HUES6 (cell line): ENCODE measurements around the gene DTNB.

Source experiments
- H3K27ac ChIP-seq: 2 replicates; pipeline ENCODE4 v1.7.0; 2013; ENCODE audit warnings: low read depth, mild to moderate bottlenecking, low read length, inconsistent platforms
- H3K27me3 ChIP-seq: 2 replicates; pipeline ENCODE4 v1.6.1; 2013; ENCODE audit warnings: low read length; ENCODE audit not compliant: control insufficient read depth, insufficient read depth
- H3K36me3 ChIP-seq: 2 replicates; pipeline ENCODE4 v1.6.1; 2013; ENCODE audit warnings: low read length; ENCODE audit not compliant: control insufficient read depth, insufficient read depth
- H3K4me1 ChIP-seq: 2 replicates; pipeline ENCODE4 v1.6.1; 2013; ENCODE audit warnings: low read length; ENCODE audit not compliant: control insufficient read depth, insufficient read depth
- H3K4me3 ChIP-seq: 2 replicates; pipeline ENCODE4 v1.5.1; 2013; ENCODE audit warnings: low read depth, low read length
- H3K9ac ChIP-seq: one replicate; pipeline ENCODE4 v1.6.1; 2013; ENCODE audit warnings: mild to moderate bottlenecking, low read length
- H3K9me3 ChIP-seq: 2 replicates; pipeline ENCODE4 v1.6.1; 2013; ENCODE audit warnings: low read depth, low read length; ENCODE audit not compliant: control insufficient read depth, insufficient read depth

DTNB gene

DNA sequence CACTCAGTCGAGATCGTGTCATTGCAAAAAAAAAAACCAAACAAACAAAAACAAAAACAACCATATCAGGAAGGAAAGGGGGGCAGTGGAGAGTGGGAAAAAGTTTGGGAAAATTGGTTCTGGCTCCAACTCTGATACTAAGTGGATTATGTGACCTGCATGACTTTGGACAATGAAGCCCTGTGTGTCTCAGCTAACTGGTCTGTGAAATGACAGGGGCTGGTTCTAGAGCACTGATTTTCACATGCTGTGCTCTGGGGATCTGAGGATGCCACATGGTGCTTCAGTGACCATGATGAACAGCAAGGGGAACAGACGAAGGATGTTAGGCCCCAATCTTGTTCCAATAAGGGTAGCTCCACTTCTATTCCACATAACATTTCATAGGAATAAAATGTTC, 174.2 kb downstream of the DTNB start:
- Histone ChIP-seq H3K27me3 (no peaks in the 10 kb centered on the region), H3K4me1 (peaks cover 7% of the 10 kb centered on the region), H3K9me3 (no peaks in the 10 kb centered on the region), H3K9ac (no peak overlapping the region), H3K27ac (no peak overlapping the region), H3K36me3 (no peaks in the 10 kb centered on the region), H3K4me3 (no peak overlapping the region)

- no peak overlapping the region for H3K9ac ChIP-seq
- H3K9me3 ChIP-seq = no peaks in the 10 kb centered on the region
- no peak overlapping the region for H3K27ac ChIP-seq
- H3K27me3 ChIP-seq = no peaks in the 10 kb centered on the region
- H3K4me1 ChIP-seq = peaks cover 7% of the 10 kb centered on the region
- H3K36me3 ChIP-seq = no peaks in the 10 kb centered on the region
- H3K4me3 ChIP-seq = no peak overlapping the region
These were observed 175.4 kb downstream of the DTNB start for GRCh38 chr2:25497918-25498407.

DNA sequence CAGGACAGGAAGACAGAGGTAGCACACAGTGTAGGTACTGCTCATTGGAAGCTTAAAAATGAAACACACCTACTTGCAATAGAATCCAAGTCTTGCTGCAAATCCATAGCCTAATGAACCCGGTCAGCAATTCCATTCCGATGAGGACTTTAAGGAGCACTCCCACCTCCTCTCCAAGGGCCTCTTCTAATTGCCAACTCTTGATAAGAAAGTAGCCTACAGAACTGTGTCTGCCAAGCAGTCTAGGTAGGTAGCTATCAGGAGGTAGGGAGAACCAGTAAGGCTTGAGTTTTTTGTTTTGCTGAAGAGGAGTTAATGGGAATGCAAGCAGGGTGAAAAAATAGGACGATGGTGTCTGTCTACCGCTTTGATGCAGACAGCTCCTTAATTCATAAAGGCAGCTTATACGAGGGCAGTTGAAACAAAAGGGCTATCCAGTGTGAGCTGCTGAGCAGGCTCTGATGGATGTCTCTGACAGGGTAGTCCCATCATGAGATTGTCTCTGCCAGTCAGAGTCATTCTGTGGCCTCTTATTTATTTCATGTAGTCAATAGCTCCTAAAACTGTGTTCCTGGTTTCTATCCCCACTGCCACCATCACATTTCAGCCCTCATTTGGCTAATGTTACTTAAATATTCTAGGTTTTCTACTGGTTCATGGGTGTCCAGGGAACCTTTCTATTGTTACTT, 176.0 kb downstream of the DTNB start:
- Histone ChIP-seq H3K4me3 (no peak overlapping the region), H3K9me3 (no peaks in the 10 kb centered on the region), H3K4me1 (peaks cover 7% of the 10 kb centered on the region), H3K27me3 (no peaks in the 10 kb centered on the region), H3K9ac (no peak overlapping the region), H3K27ac (no peak overlapping the region), H3K36me3 (no peaks in the 10 kb centered on the region)

- Histone ChIP-seq H3K9ac (no peak overlapping the region), H3K27ac (no peak overlapping the region), H3K4me1 (peaks cover 7% of the 10 kb centered on the region)
These were observed 178.8 kb downstream of the DTNB start for GRCh38 chr2:25494616-25495015.

GRCh38 chr2:25493207-25493606, 180.2 kb downstream of the DTNB start:
- H3K27me3 ChIP-seq = no peaks in the 10 kb centered on the region
- peaks cover 7% of the 10 kb centered on the region for H3K4me1 ChIP-seq
- no peak overlapping the region for H3K4me3 ChIP-seq
- H3K36me3 ChIP-seq = no peaks in the 10 kb centered on the region
- no peaks in the 10 kb centered on the region for H3K9me3 ChIP-seq
- H3K27ac ChIP-seq = no peak overlapping the region
- no peak overlapping the region for H3K9ac ChIP-seq

More at GRCh38 chr2:25494616-25495015, 178.8 kb downstream of the DTNB start:
- Histone ChIP-seq H3K9me3 (no peaks in the 10 kb centered on the region), H3K4me3 (no peak overlapping the region), H3K36me3 (no peaks in the 10 kb centered on the region), H3K27me3 (no peaks in the 10 kb centered on the region)

GRCh38 chr2:25492726-25493125, 180.7 kb downstream of the DTNB start:
- Histone ChIP-seq H3K9ac (no peak overlapping the region), H3K9me3 (no peaks in the 10 kb centered on the region), H3K4me3 (no peak overlapping the region), H3K36me3 (no peaks in the 10 kb centered on the region), H3K27me3 (no peaks in the 10 kb centered on the region), H3K27ac (no peak overlapping the region), H3K4me1 (peaks cover 7% of the 10 kb centered on the region)

- H3K9ac ChIP-seq = no peak overlapping the region
- H3K9me3 ChIP-seq = no peaks in the 10 kb centered on the region
These were observed 181.3 kb downstream of the DTNB start for GRCh38 chr2:25491966-25492532.

GRCh38 chr2:25491003-25491696, 182.2 kb downstream of the DTNB start:
- Histone ChIP-seq H3K9me3 (no peaks in the 10 kb centered on the region), H3K4me1 (peaks cover 7% of the 10 kb centered on the region), H3K9ac (no peak overlapping the region), H3K36me3 (no peaks in the 10 kb centered on the region), H3K4me3 (no peak overlapping the region), H3K27me3 (no peaks in the 10 kb centered on the region), H3K27ac (no peak overlapping the region)

More at GRCh38 chr2:25491966-25492532, 181.3 kb downstream of the DTNB start:
- Histone ChIP-seq H3K4me3 (no peak overlapping the region), H3K36me3 (no peaks in the 10 kb centered on the region), H3K4me1 (peaks cover 7% of the 10 kb centered on the region), H3K27ac (no peak overlapping the region), H3K27me3 (no peaks in the 10 kb centered on the region)

GRCh38 chr2:25490217-25490616, 183.2 kb downstream of the DTNB start:
- H3K27ac ChIP-seq = no peak overlapping the region
- H3K4me1 ChIP-seq = peaks cover 7% of the 10 kb centered on the region
- H3K27me3 ChIP-seq = no peaks in the 10 kb centered on the region
- no peak overlapping the region for H3K9ac ChIP-seq
- no peaks in the 10 kb centered on the region for H3K9me3 ChIP-seq
- H3K4me3 ChIP-seq = no peak overlapping the region
- no peaks in the 10 kb centered on the region for H3K36me3 ChIP-seq

DNA sequence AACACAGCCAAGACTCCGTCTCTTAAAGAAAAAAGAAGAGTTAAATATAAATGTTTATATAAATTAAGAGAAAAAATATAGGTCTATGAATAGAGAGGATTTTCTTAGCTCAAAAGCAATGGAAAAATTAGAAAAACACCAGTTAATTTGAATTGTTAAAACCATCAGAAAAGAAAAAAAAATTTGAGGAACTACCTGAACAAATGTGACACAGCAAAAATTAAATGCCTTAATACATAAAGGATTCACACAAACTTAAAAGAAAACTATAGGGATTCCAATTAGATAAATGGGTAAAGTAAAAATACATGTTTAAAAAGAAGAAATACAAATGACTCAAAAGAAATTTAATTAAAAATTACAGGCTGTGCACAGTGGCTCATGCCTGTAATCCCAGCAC, 183.7 kb downstream of the DTNB start:
- Histone ChIP-seq H3K9ac (no peak overlapping the region), H3K4me3 (no peak overlapping the region), H3K4me1 (peaks cover 3% of the 10 kb centered on the region), H3K9me3 (no peaks in the 10 kb centered on the region), H3K27me3 (no peaks in the 10 kb centered on the region), H3K36me3 (no peaks in the 10 kb centered on the region), H3K27ac (no peak overlapping the region)

- H3K9me3 ChIP-seq = no peaks in the 10 kb centered on the region
- H3K27me3 ChIP-seq = no peaks in the 10 kb centered on the region
- no peaks in the 10 kb centered on the region for H3K4me1 ChIP-seq
- no peak overlapping the region for H3K9ac ChIP-seq
- H3K36me3 ChIP-seq = no peaks in the 10 kb centered on the region
- no peak overlapping the region for H3K27ac ChIP-seq
- no peak overlapping the region for H3K4me3 ChIP-seq
These were observed 189.6 kb downstream of the DTNB start for GRCh38 chr2:25483607-25484266.
